ENCODE measurements around the gene GALNT14.

DNA sequence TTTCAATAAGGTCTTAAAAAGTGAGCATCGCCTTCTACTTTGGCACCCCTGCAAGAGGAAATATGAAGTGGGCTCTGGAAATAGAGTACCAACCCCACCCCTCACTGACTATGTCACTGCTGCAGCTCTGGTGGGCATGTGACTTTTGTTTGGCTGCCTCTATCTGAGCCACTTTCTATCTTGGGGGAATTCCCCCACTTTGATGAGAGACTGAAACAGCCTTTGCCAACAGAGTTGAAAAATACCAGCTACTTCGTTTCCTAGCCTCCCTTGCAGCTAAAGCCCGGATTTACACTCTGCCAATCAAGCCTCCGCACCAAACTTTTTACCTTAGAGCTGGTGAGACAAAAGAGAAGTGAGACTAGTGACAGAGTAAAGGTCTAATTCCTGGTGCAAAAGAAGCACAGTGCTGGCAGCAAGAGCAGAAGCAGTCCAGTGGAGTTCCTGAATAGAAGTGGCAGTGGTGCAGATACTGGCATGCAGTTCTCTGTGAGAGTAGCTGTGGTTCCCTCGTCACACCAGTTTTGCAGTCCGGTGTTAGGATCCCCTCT lies 12.0 kb upstream of the GALNT14 start:
- TF ChIP-seq GLIS3 (CRISPR knock-in tag; IDR thresholded peaks at IDR 0.05) (no peak), OSR1 (CRISPR knock-in tag; IDR thresholded peaks at IDR 0.05) (no peak), ZNF565 (CRISPR knock-in tag; conservative IDR thresholded peaks at IDR 0.05; ENCODE audit: low read depth) (no peak), RARB (CRISPR knock-in tag; IDR thresholded peaks at IDR 0.05) (no peak), ESRRG (CRISPR knock-in tag; IDR thresholded peaks at IDR 0.05) (no peak), SNAI2 (CRISPR knock-in tag; IDR thresholded peaks at IDR 0.05) (no peak), TCF4 (CRISPR knock-in tag; IDR thresholded peaks at IDR 0.05; ENCODE audit: borderline replicate concordance) (no peak)
- TF ChIP-seq, protein P1, sequence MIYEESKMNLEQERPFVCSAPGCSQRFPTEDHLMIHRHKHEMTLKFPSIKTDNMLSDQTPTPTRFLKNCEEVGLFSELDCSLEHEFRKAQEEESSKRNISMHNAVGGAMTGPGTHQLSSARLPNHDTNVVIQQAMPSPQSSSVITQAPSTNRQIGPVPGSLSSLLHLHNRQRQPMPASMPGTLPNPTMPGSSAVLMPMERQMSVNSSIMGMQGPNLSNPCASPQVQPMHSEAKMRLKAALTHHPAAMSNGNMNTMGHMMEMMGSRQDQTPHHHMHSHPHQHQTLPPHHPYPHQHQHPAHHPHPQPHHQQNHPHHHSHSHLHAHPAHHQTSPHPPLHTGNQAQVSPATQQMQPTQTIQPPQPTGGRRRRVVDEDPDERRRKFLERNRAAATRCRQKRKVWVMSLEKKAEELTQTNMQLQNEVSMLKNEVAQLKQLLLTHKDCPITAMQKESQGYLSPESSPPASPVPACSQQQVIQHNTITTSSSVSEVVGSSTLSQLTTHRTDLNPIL (CRISPR knock-in tag; IDR thresholded peaks at IDR 0.05; ENCODE audit: low read depth) = no peak
